Measurements from ENCODE around the gene FANK1.

Gene FANK1

GRCh38 chr10:125951290-125951689 lies 54.9 kb downstream of the FANK1 start:
- ChIA-PET POLR2A (no interaction called here), CTCF (no interaction called here)
- no peak for DNase-seq (ENCODE audit: extremely low spot score)
- TF ChIP-seq SUZ12 (IDR thresholded peaks at IDR 0.05) (no peak), ZNF384 (IDR thresholded peaks at IDR 0.05) (no peak), ELF4 (IDR thresholded peaks at IDR 0.05) (no peak), SP1 (IDR thresholded peaks at IDR 0.05) (no peak), L3MBTL2 (conservative IDR thresholded peaks at IDR 0.05) (no peak), HDGF (IDR thresholded peaks at IDR 0.05; ENCODE audit: borderline replicate concordance) (no peak), BHLHE40 (IDR thresholded peaks at IDR 0.05; ENCODE audit: borderline replicate concordance) (no peak), NFRKB (IDR thresholded peaks at IDR 0.05) (no peak)

GRCh38 chr10:125953778-125954385 lies 57.5 kb downstream of the FANK1 start:
- CTCF ChIA-PET: interaction anchor here (0.6 kb wide), 1 partner anchor 10 kb away, joined by 5 read pairs; no protein-coding TSS in a partner anchor

GRCh38 chr10:125955766-125956165 lies 59.4 kb downstream of the FANK1 start:
- TF ChIP-seq TARDBP (IDR thresholded peaks at IDR 0.05) (no peak), SP1 (IDR thresholded peaks at IDR 0.05) (no peak), LEF1 (IDR thresholded peaks at IDR 0.05; ENCODE audit: borderline replicate concordance) (no peak), FOXK2 (IDR thresholded peaks at IDR 0.05) (no peak), ARNT (IDR thresholded peaks at IDR 0.05) (no peak), FOXA1 (IDR thresholded peaks at IDR 0.05) (no peak), L3MBTL2 (conservative IDR thresholded peaks at IDR 0.05) (no peak), SUZ12 (IDR thresholded peaks at IDR 0.05) (no peak), FOXM1 (IDR thresholded peaks at IDR 0.05; ENCODE audit: borderline replicate concordance) (no peak), ELF4 (IDR thresholded peaks at IDR 0.05) (no peak)
- no peak for DNase-seq (ENCODE audit: extremely low spot score)
- ChIA-PET POLR2A (no interaction called here), CTCF (no interaction called here)

More at GRCh38 chr10:125953778-125954385, 57.5 kb downstream of the FANK1 start:
- DNase-seq (ENCODE audit: extremely low spot score): no peak
- POLR2A ChIA-PET: no interaction called here
- TF ChIP-seq NFRKB (IDR thresholded peaks at IDR 0.05): no peak
- no peak for TF ChIP-seq SP1 (IDR thresholded peaks at IDR 0.05)
- TF ChIP-seq PKNOX1 (IDR thresholded peaks at IDR 0.05): no peak
- no peak for TF ChIP-seq LEF1 (IDR thresholded peaks at IDR 0.05; ENCODE audit: borderline replicate concordance)
- TF ChIP-seq FOXA1 (IDR thresholded peaks at IDR 0.05): no peak
- no peak for TF ChIP-seq FOXM1 (IDR thresholded peaks at IDR 0.05; ENCODE audit: borderline replicate concordance)
- no peak for TF ChIP-seq ELF4 (IDR thresholded peaks at IDR 0.05)
- TF ChIP-seq L3MBTL2 (conservative IDR thresholded peaks at IDR 0.05): no peak
- no peak for TF ChIP-seq CTBP1 (IDR thresholded peaks at IDR 0.05; ENCODE audit: borderline replicate concordance)
- TF ChIP-seq HDGF (IDR thresholded peaks at IDR 0.05; ENCODE audit: borderline replicate concordance): no peak
- no peak for TF ChIP-seq FOXK2 (IDR thresholded peaks at IDR 0.05)
- no peak for TF ChIP-seq SUZ12 (IDR thresholded peaks at IDR 0.05)
- TF ChIP-seq ZNF384 (IDR thresholded peaks at IDR 0.05): no peak
- TF ChIP-seq ARNT (IDR thresholded peaks at IDR 0.05): no peak
- no peak for TF ChIP-seq BHLHE40 (IDR thresholded peaks at IDR 0.05; ENCODE audit: borderline replicate concordance)
- TF ChIP-seq TARDBP (IDR thresholded peaks at IDR 0.05): no peak

- TF ChIP-seq CTBP1 (IDR thresholded peaks at IDR 0.05; ENCODE audit: borderline replicate concordance) (no peak), PKNOX1 (IDR thresholded peaks at IDR 0.05) (no peak), SP1 (IDR thresholded peaks at IDR 0.05) (no peak), TARDBP (IDR thresholded peaks at IDR 0.05) (no peak), SUZ12 (IDR thresholded peaks at IDR 0.05) (no peak), FOXM1 (IDR thresholded peaks at IDR 0.05; ENCODE audit: borderline replicate concordance) (no peak), ARNT (IDR thresholded peaks at IDR 0.05) (no peak), ZNF384 (IDR thresholded peaks at IDR 0.05) (no peak), L3MBTL2 (conservative IDR thresholded peaks at IDR 0.05) (no peak), NFRKB (IDR thresholded peaks at IDR 0.05) (no peak), HDGF (IDR thresholded peaks at IDR 0.05; ENCODE audit: borderline replicate concordance) (no peak), LEF1 (IDR thresholded peaks at IDR 0.05; ENCODE audit: borderline replicate concordance) (no peak), FOXA1 (IDR thresholded peaks at IDR 0.05) (no peak), ELF4 (IDR thresholded peaks at IDR 0.05) (no peak), BHLHE40 (IDR thresholded peaks at IDR 0.05; ENCODE audit: borderline replicate concordance) (no peak), FOXK2 (IDR thresholded peaks at IDR 0.05) (no peak)
- CTCF ChIA-PET: interaction anchor here (0.8 to 1.4 kb wide), 3 partner anchors 16 to 608 kb away, joined by 3 to 7 read pairs (median 5); no protein-coding TSS in a partner anchor
- POLR2A ChIA-PET: no interaction called here
- no peak for DNase-seq (ENCODE audit: extremely low spot score)
Measured at GRCh38 chr10:125961743-125962142, 65.4 kb downstream of the FANK1 start.

- no peak for TF ChIP-seq SUZ12 (IDR thresholded peaks at IDR 0.05)
- TF ChIP-seq ZNF384 (IDR thresholded peaks at IDR 0.05): no peak
- no peak for TF ChIP-seq TARDBP (IDR thresholded peaks at IDR 0.05)
- TF ChIP-seq FOXM1 (IDR thresholded peaks at IDR 0.05; ENCODE audit: borderline replicate concordance): no peak
- no peak for TF ChIP-seq NFRKB (IDR thresholded peaks at IDR 0.05)
- no peak for TF ChIP-seq L3MBTL2 (conservative IDR thresholded peaks at IDR 0.05)
- TF ChIP-seq BHLHE40 (IDR thresholded peaks at IDR 0.05; ENCODE audit: borderline replicate concordance): no peak
- TF ChIP-seq ELF4 (IDR thresholded peaks at IDR 0.05): no peak
- no peak for TF ChIP-seq SP1 (IDR thresholded peaks at IDR 0.05)
- TF ChIP-seq FOXA1 (IDR thresholded peaks at IDR 0.05): no peak
- TF ChIP-seq PKNOX1 (IDR thresholded peaks at IDR 0.05): no peak
- no peak for DNase-seq (ENCODE audit: extremely low spot score)
- ChIA-PET POLR2A (no interaction called here), CTCF (interaction anchor here (0.8 to 1.4 kb wide), 3 partner anchors 16 to 608 kb away, joined by 3 to 7 read pairs (median 5); no protein-coding TSS in a partner anchor)
Measured at GRCh38 chr10:125962200-125962599, 65.8 kb downstream of the FANK1 start.

- POLR2A ChIA-PET: no interaction called here
- CTCF ChIA-PET: interaction anchor here (0.7 kb wide), 1 partner anchor 11 kb away, joined by 5 read pairs; no protein-coding TSS in a partner anchor
- DNase-seq (ENCODE audit: extremely low spot score): no peak
- TF ChIP-seq ZNF384 (IDR thresholded peaks at IDR 0.05) (no peak), PKNOX1 (IDR thresholded peaks at IDR 0.05) (no peak), HDGF (IDR thresholded peaks at IDR 0.05; ENCODE audit: borderline replicate concordance) (no peak), ARNT (IDR thresholded peaks at IDR 0.05) (no peak), CTBP1 (IDR thresholded peaks at IDR 0.05; ENCODE audit: borderline replicate concordance) (no peak), FOXM1 (IDR thresholded peaks at IDR 0.05; ENCODE audit: borderline replicate concordance) (no peak), SP1 (IDR thresholded peaks at IDR 0.05) (no peak), BHLHE40 (IDR thresholded peaks at IDR 0.05; ENCODE audit: borderline replicate concordance) (no peak), L3MBTL2 (conservative IDR thresholded peaks at IDR 0.05) (no peak), TARDBP (IDR thresholded peaks at IDR 0.05) (no peak), FOXA1 (IDR thresholded peaks at IDR 0.05) (no peak), ELF4 (IDR thresholded peaks at IDR 0.05) (no peak), NFRKB (IDR thresholded peaks at IDR 0.05) (no peak), SUZ12 (IDR thresholded peaks at IDR 0.05) (no peak), FOXK2 (IDR thresholded peaks at IDR 0.05) (no peak), LEF1 (IDR thresholded peaks at IDR 0.05; ENCODE audit: borderline replicate concordance) (no peak)
Measured at GRCh38 chr10:125964558-125964957, 68.2 kb downstream of the FANK1 start.
